HUES6 (cell line): Measurements from ENCODE around the gene SCAMP5.

Experiments
- H3K27ac ChIP-seq: 2 replicates; pipeline ENCODE4 v1.7.0; 2013; ENCODE audit warnings: low read depth, mild to moderate bottlenecking, low read length, inconsistent platforms
- H3K27me3 ChIP-seq: 2 replicates; pipeline ENCODE4 v1.6.1; 2013; ENCODE audit warnings: low read length; ENCODE audit not compliant: control insufficient read depth, insufficient read depth
- H3K36me3 ChIP-seq: 2 replicates; pipeline ENCODE4 v1.6.1; 2013; ENCODE audit warnings: low read length; ENCODE audit not compliant: control insufficient read depth, insufficient read depth
- H3K4me1 ChIP-seq: 2 replicates; pipeline ENCODE4 v1.6.1; 2013; ENCODE audit warnings: low read length; ENCODE audit not compliant: control insufficient read depth, insufficient read depth
- H3K4me3 ChIP-seq: 2 replicates; pipeline ENCODE4 v1.5.1; 2013; ENCODE audit warnings: low read depth, low read length
- H3K9ac ChIP-seq: one replicate; pipeline ENCODE4 v1.6.1; 2013; ENCODE audit warnings: mild to moderate bottlenecking, low read length
- H3K9me3 ChIP-seq: 2 replicates; pipeline ENCODE4 v1.6.1; 2013; ENCODE audit warnings: low read depth, low read length; ENCODE audit not compliant: control insufficient read depth, insufficient read depth

SCAMP5 gene

DNA sequence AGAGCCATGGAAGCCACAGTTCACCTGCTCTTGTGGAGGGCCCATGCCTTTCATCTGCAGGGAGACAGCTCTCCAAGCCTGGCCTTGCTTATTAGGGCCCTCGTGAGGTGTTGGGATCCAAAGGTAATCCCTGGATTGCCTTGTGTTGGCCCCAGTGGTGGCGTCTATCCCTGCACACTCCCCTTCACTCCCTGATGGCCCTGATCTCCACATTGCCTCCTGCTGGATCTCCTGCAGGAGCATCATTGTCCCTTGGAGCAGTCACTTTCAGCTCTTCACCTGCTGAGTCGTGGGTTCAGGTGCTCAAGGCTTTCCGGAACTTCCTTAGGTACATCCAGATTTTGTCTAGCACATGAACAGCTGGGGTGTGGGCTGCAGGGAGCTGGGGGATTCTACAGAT, 35.1 kb downstream of the SCAMP5 start:
- no peak overlapping the region for H3K4me3 ChIP-seq
- H3K36me3 ChIP-seq, result peaks cover 4% of the 10 kb centered on the region; the same call in 1 of the 2 replicates
- no peak overlapping the region for H3K9ac ChIP-seq
- H3K27ac ChIP-seq, result no peak overlapping the region
- H3K27me3 ChIP-seq, result no peaks in the 10 kb centered on the region
- H3K4me1 ChIP-seq, result peaks cover 44% of the 10 kb centered on the region
- H3K9me3 ChIP-seq, result no peaks in the 10 kb centered on the region

GRCh38 chr15:75031848-75032247, 36.5 kb downstream of the SCAMP5 start:
- Histone ChIP-seq H3K27ac (no peak overlapping the region), H3K9ac (no peak overlapping the region), H3K36me3 (peaks cover 4% of the 10 kb centered on the region; the same call in 1 of the 2 replicates), H3K27me3 (no peaks in the 10 kb centered on the region), H3K4me3 (no peak overlapping the region), H3K4me1 (peaks cover 49% of the 10 kb centered on the region), H3K9me3 (no peaks in the 10 kb centered on the region)

- Histone ChIP-seq H3K4me1 (peaks cover 52% of the 10 kb centered on the region), H3K9ac (no peak overlapping the region), H3K4me3 (no peak overlapping the region), H3K9me3 (no peaks in the 10 kb centered on the region), H3K36me3 (peaks cover 4% of the 10 kb centered on the region; the same call in 1 of the 2 replicates), H3K27ac (no peak overlapping the region), H3K27me3 (no peaks in the 10 kb centered on the region)
Measured at GRCh38 chr15:75032395-75032794, 37.0 kb downstream of the SCAMP5 start.

- Histone ChIP-seq H3K36me3 (peaks cover 4% of the 10 kb centered on the region; the same call in 1 of the 2 replicates), H3K27me3 (no peaks in the 10 kb centered on the region), H3K9me3 (no peaks in the 10 kb centered on the region), H3K9ac (no peak overlapping the region), H3K27ac (no peak overlapping the region), H3K4me3 (no peak overlapping the region), H3K4me1 (peaks cover 46% of the 10 kb centered on the region)
Measured at GRCh38 chr15:75033809-75034208, 38.4 kb downstream of the SCAMP5 start.

DNA sequence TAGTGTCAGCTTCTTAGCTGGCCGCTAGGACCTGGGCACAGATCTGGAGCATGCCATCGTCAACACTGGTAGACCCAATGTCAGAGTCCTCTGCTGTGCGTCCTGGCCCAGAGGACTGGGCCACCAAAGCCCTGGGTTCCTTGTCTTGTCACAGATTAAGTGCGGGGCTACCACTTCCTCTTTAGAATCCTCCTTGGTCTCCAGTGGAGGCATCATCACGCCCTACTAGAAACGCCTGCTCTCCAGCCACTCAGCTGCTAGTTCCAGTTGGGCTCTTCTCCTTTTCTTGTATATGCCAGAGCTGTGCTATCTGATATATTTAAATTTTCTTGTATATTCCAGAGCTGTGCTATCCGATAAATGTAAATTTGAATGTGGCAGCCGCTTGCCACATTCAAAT, 39.3 kb downstream of the SCAMP5 start:
- H3K4me1 ChIP-seq, result peaks cover 43% of the 10 kb centered on the region

GRCh38 chr15:75036212-75036616, 40.9 kb downstream of the SCAMP5 start:
- Histone ChIP-seq H3K27me3 (no peaks in the 10 kb centered on the region), H3K9ac (no peak overlapping the region), H3K4me3 (no peak overlapping the region), H3K27ac (no peak overlapping the region), H3K36me3 (peaks cover 4% of the 10 kb centered on the region; the same call in 1 of the 2 replicates), H3K9me3 (no peaks in the 10 kb centered on the region), H3K4me1 (peaks cover 27% of the 10 kb centered on the region)

More for the DNA sequence above, 39.3 kb downstream of the SCAMP5 start:
- Histone ChIP-seq H3K4me3 (no peak overlapping the region), H3K27ac (no peak overlapping the region), H3K9me3 (no peaks in the 10 kb centered on the region), H3K27me3 (no peaks in the 10 kb centered on the region), H3K9ac (no peak overlapping the region), H3K36me3 (peaks cover 4% of the 10 kb centered on the region; the same call in 1 of the 2 replicates)

DNA sequence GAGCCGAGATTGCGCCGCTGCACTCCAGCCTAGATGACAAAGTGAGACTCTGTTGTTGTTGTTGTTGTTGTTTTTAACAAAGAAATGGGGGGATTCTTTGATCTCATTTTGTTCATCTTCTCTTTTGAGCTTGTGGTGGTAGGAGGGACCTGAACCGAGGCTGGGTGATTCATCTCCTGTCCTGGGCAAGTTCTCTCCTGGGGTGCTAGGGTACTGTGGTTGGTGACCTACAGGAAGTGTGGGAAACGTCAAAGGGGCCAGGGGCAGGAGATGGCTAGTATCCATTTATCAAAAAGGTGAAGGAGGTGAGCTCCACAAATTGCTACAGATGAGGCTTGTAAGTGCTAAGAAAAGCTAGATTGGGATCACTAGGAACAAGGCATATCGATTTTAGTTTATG, 42.3 kb downstream of the SCAMP5 start:
- H3K27me3 ChIP-seq, result no peaks in the 10 kb centered on the region
- peaks cover 16% of the 10 kb centered on the region; the same call in 1 of the 2 replicates for H3K4me1 ChIP-seq
- no peaks in the 10 kb centered on the region for H3K9me3 ChIP-seq
- no peak overlapping the region for H3K9ac ChIP-seq
- peaks cover 4% of the 10 kb centered on the region; the same call in 1 of the 2 replicates for H3K36me3 ChIP-seq
- no peak overlapping the region for H3K4me3 ChIP-seq
- no peak overlapping the region for H3K27ac ChIP-seq

- no peak overlapping the region for H3K27ac ChIP-seq
Measured at GRCh38 chr15:75038231-75038630, 42.9 kb downstream of the SCAMP5 start.

DNA sequence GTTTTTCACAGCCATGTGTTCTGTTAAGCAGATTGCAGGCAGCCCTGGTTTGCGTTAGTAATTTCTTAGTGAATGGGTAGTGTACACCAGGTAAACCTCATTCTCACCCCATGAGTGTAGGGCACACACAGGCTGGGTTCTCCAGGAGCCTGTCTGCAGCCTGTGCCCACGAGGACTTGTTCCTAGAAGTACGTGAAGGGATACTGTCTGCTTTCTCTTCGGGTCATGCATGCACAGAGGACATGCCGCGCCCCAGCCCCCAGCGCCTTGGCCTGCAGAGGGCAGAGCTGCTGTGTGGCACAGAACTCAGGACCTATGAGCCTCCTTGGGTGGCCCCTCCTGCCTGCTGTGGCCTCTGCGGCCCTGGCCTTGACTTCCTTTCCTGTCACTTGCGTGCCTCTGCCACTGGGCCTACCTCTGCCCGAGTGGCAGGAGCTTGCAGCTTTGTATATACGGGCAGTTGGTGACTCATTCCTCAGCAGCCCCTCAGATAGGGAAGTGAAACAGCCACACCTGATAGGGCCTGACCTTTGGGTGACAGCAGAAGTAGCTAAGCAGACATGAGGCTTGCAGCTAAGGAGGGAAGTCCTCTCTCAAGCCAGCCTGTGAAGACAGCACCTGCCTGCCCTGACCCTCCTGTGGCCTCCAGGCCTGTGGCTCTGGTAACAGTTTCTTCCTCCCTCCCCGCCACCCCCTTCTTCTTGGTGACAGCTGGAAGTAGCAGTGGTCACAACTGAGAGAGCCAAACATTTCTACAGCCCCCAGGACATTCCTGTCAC, 47.6 kb downstream of the SCAMP5 start:
- Histone ChIP-seq H3K9me3 (no peaks in the 10 kb centered on the region), H3K4me1 (peaks cover 28% of the 10 kb centered on the region), H3K36me3 (peaks cover 9% of the 10 kb centered on the region; the same call in 1 of the 2 replicates), H3K9ac (no peak overlapping the region), H3K4me3 (no peak overlapping the region), H3K27me3 (no peaks in the 10 kb centered on the region), H3K27ac (no peak overlapping the region)

More at GRCh38 chr15:75038231-75038630, 42.9 kb downstream of the SCAMP5 start:
- Histone ChIP-seq H3K9ac (no peak overlapping the region), H3K27me3 (no peaks in the 10 kb centered on the region), H3K36me3 (peaks cover 4% of the 10 kb centered on the region; the same call in 1 of the 2 replicates), H3K9me3 (no peaks in the 10 kb centered on the region), H3K4me3 (no peak overlapping the region), H3K4me1 (peaks cover 22% of the 10 kb centered on the region; the same call in 1 of the 2 replicates)

DNA sequence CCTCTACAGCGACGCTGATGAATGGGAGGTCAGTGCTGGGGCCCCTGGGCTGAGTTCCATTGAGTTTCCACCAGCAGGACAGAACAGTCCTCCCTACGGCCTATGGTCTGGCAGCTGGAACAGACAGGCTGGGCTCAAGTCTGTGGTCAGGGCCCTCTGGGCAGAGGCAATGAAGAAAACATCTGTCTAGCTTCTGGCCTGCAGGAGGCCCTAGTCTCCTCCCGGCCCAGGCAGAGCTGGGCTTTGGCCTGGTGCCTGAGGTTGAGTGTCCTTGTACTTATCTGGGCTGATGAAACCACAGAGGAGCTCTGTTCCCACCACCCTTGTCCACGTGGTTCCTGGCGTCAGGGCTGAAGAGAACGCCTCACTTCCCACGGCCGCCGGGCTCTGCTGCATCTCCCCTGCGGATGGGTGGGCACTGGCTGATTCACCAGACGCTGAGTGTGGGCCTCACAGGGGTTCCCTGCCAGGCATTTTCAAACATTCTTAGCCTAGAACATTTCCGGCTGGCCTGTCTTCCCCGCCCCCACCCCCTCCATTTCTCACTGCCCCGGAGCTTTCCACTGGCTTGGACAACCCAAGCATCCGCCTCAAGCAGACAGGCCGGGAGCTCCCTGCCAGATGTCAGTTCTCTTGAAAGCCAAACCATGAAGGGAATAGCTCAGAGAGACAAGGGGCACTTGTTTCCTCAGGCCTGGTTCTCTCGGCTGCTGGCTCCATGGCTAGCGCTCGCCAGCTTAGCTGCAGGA, 48.3 kb downstream of the SCAMP5 start:
- Histone ChIP-seq H3K4me1 (peaks cover 28% of the 10 kb centered on the region), H3K9me3 (no peaks in the 10 kb centered on the region), H3K36me3 (peaks cover 13% of the 10 kb centered on the region), H3K9ac (no peak overlapping the region), H3K4me3 (no peak overlapping the region), H3K27ac (no peak overlapping the region), H3K27me3 (no peaks in the 10 kb centered on the region)
